Naive B cell (primary cell): ENCODE results near the gene PASD1. TPM values are rescaled to one million over a fixed set of nuclear protein-coding genes. Genes with fewer than 3 reads are reported as not detected.
"Not testable (repeated sequence)": the region's sequence is repeated elsewhere in the genome, so short reads cannot be mapped to it uniquely, and the experiment has no call there.

Experiments
- ATAC-seq, 2 donors: fragments of 150-1000 bp; cut with Tn5 transposase; 2 replicates each; pipeline ENCODE4 v1.10.0; 2021; ENCODE audit warnings: low read depth in 2 of 2, mild to moderate bottlenecking in 2 of 2, moderate library complexity in 2 of 2
- DNase-seq: peaks from one replicate; pipeline ENCODE4 v3.0.0; 2022
- H3K27ac Mint-ChIP-seq, 6 donors: one replicate each; pipeline ENCODE4 v1.8.0; 2020 to 2022; ENCODE audit warnings: mild to moderate bottlenecking in 6 of 6, mixed read lengths in 6 of 6, moderate library complexity in 5 of 6, inconsistent platforms in 2 of 6
- H3K27me3 Mint-ChIP-seq, 3 donors: one replicate each; pipeline ENCODE4 v1.8.0; 2021 to 2022; ENCODE audit warnings: mixed read lengths in 3 of 3, mild to moderate bottlenecking in 1 of 3
- H3K36me3 Mint-ChIP-seq, 2 donors: one replicate each; pipeline ENCODE4 v1.8.0; 2020 to 2022; ENCODE audit warnings: mixed read lengths in 2 of 2, inconsistent platforms in 1 of 2, mild to moderate bottlenecking in 1 of 2
- H3K4me1 Mint-ChIP-seq, 3 donors: one replicate each; pipeline ENCODE4 v1.8.0; 2020 to 2022; ENCODE audit warnings: mixed read lengths in 3 of 3, inconsistent platforms in 1 of 3, mild to moderate bottlenecking in 1 of 3, moderate library complexity in 1 of 3
- H3K4me3 Mint-ChIP-seq, 8 donors: one replicate each; pipeline ENCODE4 v1.8.0; 2020 to 2022; ENCODE audit warnings: mild to moderate bottlenecking in 8 of 8, mixed read lengths in 8 of 8, moderate library complexity in 8 of 8, inconsistent platforms in 2 of 8
- H3K9me3 Mint-ChIP-seq, 7 donors: one replicate each; pipeline ENCODE4 v1.8.0; 2020 to 2022; ENCODE audit warnings: mixed read lengths in 7 of 7, mild to moderate bottlenecking in 5 of 7, inconsistent platforms in 2 of 7, moderate library complexity in 1 of 7
- polyA plus RNA-seq, 6 donors: library from polyadenylated mRNA; unstranded; fragments of 300-500 nt; fragmentation: Illumina TruSeq; gene quantifications; one replicate each; pipeline ENCODE4 v1.2.3, GENCODE V29; 2021; ENCODE audit warnings: low read depth in 6 of 6

PASD1 gene
- polyA plus RNA-seq: not detected

- no peak for ATAC-seq
- H3K9me3 Mint-ChIP-seq: peaks cover 0 to 6% (median 2%) of the 10 kb centered on the region in 7 donors
- H3K36me3 Mint-ChIP-seq: no peaks in the 10 kb centered on the region
- no peak for DNase-seq
- no peaks in the 10 kb centered on the region for H3K27me3 Mint-ChIP-seq
- no peaks in the 10 kb centered on the region for H3K4me1 Mint-ChIP-seq
- peak within 1 kb of the TSS in 2 of 6 donors; percentile 38 to 53 for H3K27ac Mint-ChIP-seq
- H3K4me3 Mint-ChIP-seq: no peak within 1 kb of the TSS
These were observed at the start of gene PASD1 for GRCh38 chrX:151563449-151563848. TSS of gene PASD1 (plus strand) at chrX:151563675. CDS start at chrX:151601554, 37,879 bp downstream.

GRCh38 chrX:151515237-151515636, 48.2 kb upstream of the PASD1 start:
- Mint-ChIP-seq H3K27me3 (no peaks in the 10 kb centered on the region), H3K36me3 (no peaks in the 10 kb centered on the region), H3K4me3 (peak overlapping the region in 1 of 8 donors; percentile 25), H3K27ac (no peak overlapping the region), H3K9me3 (peaks cover 0 to 5% (median 0%) of the 10 kb centered on the region in 7 donors), H3K4me1 (no peaks in the 10 kb centered on the region)
- DNase-seq (no peak), ATAC-seq (no peak)

GRCh38 chrX:151516538-151517187, 46.8 kb upstream of the PASD1 start:
- peaks cover 0 to 4% (median 0%) of the 10 kb centered on the region in 7 donors for H3K9me3 Mint-ChIP-seq
- no peaks in the 10 kb centered on the region for H3K36me3 Mint-ChIP-seq
- DNase-seq (no peak), ATAC-seq (no peak)
- H3K27me3 Mint-ChIP-seq: no peaks in the 10 kb centered on the region
- no peak overlapping the region for H3K4me3 Mint-ChIP-seq
- no peak overlapping the region for H3K27ac Mint-ChIP-seq
- no peaks in the 10 kb centered on the region for H3K4me1 Mint-ChIP-seq

GRCh38 chrX:151517421-151517820, 46.1 kb upstream of the PASD1 start:
- no peak for DNase-seq
- peaks cover 0 to 2% (median 0%) of the 10 kb centered on the region in 3 donors for H3K27me3 Mint-ChIP-seq
- no peaks in the 10 kb centered on the region for H3K36me3 Mint-ChIP-seq
- H3K27ac Mint-ChIP-seq: no peak overlapping the region
- H3K9me3 Mint-ChIP-seq: peaks cover 0 to 4% (median 0%) of the 10 kb centered on the region in 7 donors
- H3K4me3 Mint-ChIP-seq: no peak overlapping the region
- ATAC-seq: no peak
- no peaks in the 10 kb centered on the region for H3K4me1 Mint-ChIP-seq

GRCh38 chrX:151523351-151523750, 40.1 kb upstream of the PASD1 start:
- no peak for ATAC-seq
- Mint-ChIP-seq H3K4me3 (no peak overlapping the region), H3K36me3 (no peaks in the 10 kb centered on the region), H3K27me3 (peaks cover 0 to 5% (median 3%) of the 10 kb centered on the region in 3 donors), H3K27ac (no peak overlapping the region), H3K4me1 (no peaks in the 10 kb centered on the region), H3K9me3 (no peaks in the 10 kb centered on the region)
- no peak for DNase-seq

GRCh38 chrX:151536571-151536970, 26.9 kb upstream of the PASD1 start:
- ATAC-seq (no peak), DNase-seq (no peak)
- Mint-ChIP-seq H3K4me3 (no peak overlapping the region), H3K27ac (no peak overlapping the region), H3K4me1 (no peaks in the 10 kb centered on the region), H3K27me3 (peaks cover 0 to 5% (median 0%) of the 10 kb centered on the region in 3 donors), H3K36me3 (no peaks in the 10 kb centered on the region), H3K9me3 (peaks cover 0 to 4% (median 0%) of the 10 kb centered on the region in 7 donors)

- H3K4me1 Mint-ChIP-seq: no peaks in the 10 kb centered on the region
- H3K36me3 Mint-ChIP-seq: no peaks in the 10 kb centered on the region
- no peak for DNase-seq
- H3K27me3 Mint-ChIP-seq: no peaks in the 10 kb centered on the region
- no peak for ATAC-seq
- H3K4me3 Mint-ChIP-seq: no peak overlapping the region
- H3K27ac Mint-ChIP-seq: no peak overlapping the region
- H3K9me3 Mint-ChIP-seq: peaks cover 0 to 4% (median 0%) of the 10 kb centered on the region in 7 donors
These were observed 25.9 kb upstream of the PASD1 start for GRCh38 chrX:151537572-151537971.

GRCh38 chrX:151538190-151539122, 25.0 kb upstream of the PASD1 start:
- no peaks in the 10 kb centered on the region for H3K36me3 Mint-ChIP-seq
- peaks cover 0 to 4% (median 0%) of the 10 kb centered on the region in 7 donors for H3K9me3 Mint-ChIP-seq
- DNase-seq: no peak
- H3K4me3 Mint-ChIP-seq: no peak overlapping the region
- no peaks in the 10 kb centered on the region for H3K27me3 Mint-ChIP-seq
- H3K4me1 Mint-ChIP-seq: no peaks in the 10 kb centered on the region
- ATAC-seq: no peak
- no peak overlapping the region for H3K27ac Mint-ChIP-seq

- no peaks in the 10 kb centered on the region for H3K4me1 Mint-ChIP-seq
- no peak for DNase-seq
- H3K4me3 Mint-ChIP-seq: no peak overlapping the region
- H3K9me3 Mint-ChIP-seq: peaks cover 0 to 3% (median 0%) of the 10 kb centered on the region in 7 donors
- no peaks in the 10 kb centered on the region for H3K36me3 Mint-ChIP-seq
- ATAC-seq: no peak
- H3K27me3 Mint-ChIP-seq: no peaks in the 10 kb centered on the region
- H3K27ac Mint-ChIP-seq: no peak overlapping the region
These were observed 19.8 kb upstream of the PASD1 start for GRCh38 chrX:151543706-151544105.

- peak overlapping the region in 2 of 8 donors; percentile 42 to 58 for H3K4me3 Mint-ChIP-seq
- H3K27ac Mint-ChIP-seq, H3K4me1 Mint-ChIP-seq, H3K36me3 Mint-ChIP-seq, H3K9me3 Mint-ChIP-seq, ATAC-seq, DNase-seq, H3K27me3 Mint-ChIP-seq: not testable (repeated sequence)
These were observed 17.2 kb upstream of the PASD1 start for GRCh38 chrX:151546226-151546625.

- H3K27me3 Mint-ChIP-seq, H3K4me3 Mint-ChIP-seq, H3K9me3 Mint-ChIP-seq, H3K36me3 Mint-ChIP-seq, H3K27ac Mint-ChIP-seq, ATAC-seq, H3K4me1 Mint-ChIP-seq, DNase-seq: not testable (repeated sequence)
These were observed 12.3 kb upstream of the PASD1 start for GRCh38 chrX:151551176-151551575.

- H3K9me3 Mint-ChIP-seq: peaks cover 0 to 7% (median 4%) of the 10 kb centered on the region in 7 donors
- H3K4me3 Mint-ChIP-seq: no peak overlapping the region
- no peak for ATAC-seq
- no peaks in the 10 kb centered on the region for H3K4me1 Mint-ChIP-seq
- no peak for DNase-seq
- no peaks in the 10 kb centered on the region for H3K27me3 Mint-ChIP-seq
- no peak overlapping the region for H3K27ac Mint-ChIP-seq
- no peaks in the 10 kb centered on the region for H3K36me3 Mint-ChIP-seq
These were observed 10.7 kb upstream of the PASD1 start for GRCh38 chrX:151552743-151553142.

- ATAC-seq, H3K36me3 Mint-ChIP-seq, H3K4me3 Mint-ChIP-seq, DNase-seq, H3K4me1 Mint-ChIP-seq, H3K27ac Mint-ChIP-seq, H3K27me3 Mint-ChIP-seq, H3K9me3 Mint-ChIP-seq: not testable (repeated sequence)
These were observed 8.2 kb upstream of the PASD1 start for GRCh38 chrX:151555301-151555700.

- not testable (repeated sequence) for H3K27ac Mint-ChIP-seq, ATAC-seq, H3K4me1 Mint-ChIP-seq, H3K9me3 Mint-ChIP-seq, H3K27me3 Mint-ChIP-seq, DNase-seq, H3K36me3 Mint-ChIP-seq, H3K4me3 Mint-ChIP-seq
These were observed 990 bp upstream of the PASD1 start for GRCh38 chrX:151562485-151562884.
